T-helper 1 cell treated with Interleukin-12 subunit alpha and Interleukin-12 subunit beta and Interleukin-4 antibody, amounts not matched to agents 30 μg/mL and 1 μg/mL, for 36 hours (primary cell): ENCODE data around the gene PDSS2.
"Not testable (repeated sequence)": the region's sequence is repeated elsewhere in the genome, so short reads cannot be mapped to it uniquely, and the experiment has no call there.

Experiments used
- H3K27ac Mint-ChIP-seq: one replicate; pipeline ENCODE4 v1.8.0; 2021; ENCODE audit warnings: mild to moderate bottlenecking, mixed read lengths
- H3K27me3 Mint-ChIP-seq: one replicate; pipeline ENCODE4 v1.8.0; 2021; ENCODE audit warnings: low read depth, mixed read lengths
- H3K36me3 Mint-ChIP-seq: one replicate; pipeline ENCODE4 v1.8.0; 2021; ENCODE audit warnings: low read depth, mixed read lengths
- H3K4me1 Mint-ChIP-seq: one replicate; pipeline ENCODE4 v1.8.0; 2021; ENCODE audit warnings: low read depth, mixed read lengths
- H3K4me3 Mint-ChIP-seq: one replicate; pipeline ENCODE4 v1.8.0; 2021; ENCODE audit warnings: mild to moderate bottlenecking, moderate library complexity, mixed read lengths
- H3K9me3 Mint-ChIP-seq: one replicate; pipeline ENCODE4 v1.8.0; 2021; ENCODE audit warnings: mixed read lengths

The PDSS2 gene

DNA sequence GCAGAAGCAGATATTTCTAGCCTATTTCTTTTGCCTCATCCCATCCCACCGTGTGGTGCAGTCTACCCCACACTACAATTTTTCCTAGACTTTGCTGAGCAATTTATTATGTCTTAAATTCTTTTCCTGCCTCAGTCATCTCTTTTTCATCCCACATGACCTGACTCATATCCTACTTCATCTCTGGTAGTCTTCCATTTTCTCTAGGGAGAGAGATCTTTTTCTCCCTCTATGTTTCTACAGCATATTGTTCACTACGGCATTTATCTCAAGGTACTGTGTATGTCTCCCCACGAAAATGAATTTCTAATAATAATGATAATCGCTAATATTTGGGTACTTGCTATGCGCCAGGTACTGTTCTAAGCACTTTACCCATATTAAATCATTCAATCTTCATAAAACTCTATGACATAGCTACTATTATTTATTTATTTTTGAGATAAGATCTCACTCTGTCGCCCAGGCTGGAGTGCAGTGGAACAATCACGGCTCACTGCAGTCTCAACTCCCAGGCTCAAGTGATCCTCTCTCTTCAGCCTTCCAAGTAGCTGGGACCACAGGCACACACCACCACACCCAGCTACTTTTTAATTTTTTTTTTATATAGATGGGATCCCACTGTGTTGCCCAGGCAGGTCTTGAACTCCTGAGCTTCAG, 15.6 kb downstream of the PDSS2 start:
- no peak overlapping the region for H3K4me3 Mint-ChIP-seq
- H3K27ac Mint-ChIP-seq = no peak overlapping the region
- no peaks in the 10 kb centered on the region for H3K4me1 Mint-ChIP-seq
- H3K36me3 Mint-ChIP-seq = peaks cover 22% of the 10 kb centered on the region
- H3K9me3 Mint-ChIP-seq = peaks cover 29% of the 10 kb centered on the region
- no peaks in the 10 kb centered on the region for H3K27me3 Mint-ChIP-seq

DNA sequence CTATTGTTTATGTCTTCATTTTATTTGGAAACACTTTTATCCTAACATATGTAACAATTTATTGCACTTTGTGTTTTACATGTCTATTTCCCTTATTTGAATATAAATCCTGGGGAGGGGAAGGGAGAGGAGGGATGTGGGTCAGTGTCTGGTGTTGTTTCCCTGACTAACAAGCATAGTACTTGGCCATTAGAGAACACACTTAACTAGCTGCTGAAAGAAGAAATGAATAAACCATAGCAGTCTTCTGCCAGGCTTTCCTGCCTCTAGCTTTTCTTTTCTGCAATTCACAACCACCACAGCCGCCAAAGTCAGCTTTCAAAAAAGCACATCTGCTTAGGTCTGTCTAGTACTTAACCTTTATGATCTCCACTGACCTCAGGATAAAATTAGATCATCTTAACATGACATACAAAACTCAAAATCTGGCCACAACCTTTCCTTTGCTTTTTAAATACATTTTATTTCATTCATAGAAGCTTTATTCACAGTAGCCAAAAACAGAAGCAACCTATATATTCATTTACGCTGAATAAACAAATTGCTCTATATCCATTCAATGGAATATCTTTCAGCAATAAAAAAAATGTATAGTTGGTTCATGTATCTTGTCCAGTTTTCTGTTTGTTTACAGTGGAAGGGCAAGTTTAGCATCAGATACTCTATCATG, 16.3 kb downstream of the PDSS2 start:
- Mint-ChIP-seq H3K27me3 (no peaks in the 10 kb centered on the region), H3K4me1 (no peaks in the 10 kb centered on the region), H3K27ac (no peak overlapping the region), H3K9me3 (peaks cover 23% of the 10 kb centered on the region), H3K36me3 (peaks cover 16% of the 10 kb centered on the region), H3K4me3 (no peak overlapping the region)

DNA sequence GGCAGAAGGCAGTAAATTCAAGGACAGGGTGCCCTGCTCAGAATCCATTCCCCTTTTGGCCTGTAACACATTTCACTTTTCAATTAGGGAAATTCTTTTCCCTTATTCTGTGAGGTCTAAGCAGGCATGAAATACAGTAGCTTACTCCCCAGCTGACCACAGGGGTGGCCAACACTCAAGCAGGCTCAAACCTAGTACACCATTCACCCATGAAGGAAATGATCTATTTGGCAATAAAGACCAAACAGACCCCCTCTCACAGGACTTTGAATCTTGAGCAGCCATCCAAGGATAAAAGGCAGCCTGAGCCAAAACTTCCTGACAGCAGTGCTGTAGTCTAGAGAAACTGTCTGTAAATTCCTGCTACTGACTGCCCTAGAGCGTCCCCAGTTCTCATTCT, 17.7 kb downstream of the PDSS2 start:
- Mint-ChIP-seq H3K27me3 (no peaks in the 10 kb centered on the region), H3K4me3 (no peak overlapping the region), H3K36me3 (peaks cover 10% of the 10 kb centered on the region), H3K27ac (no peak overlapping the region), H3K4me1 (peaks cover 2% of the 10 kb centered on the region), H3K9me3 (peaks cover 10% of the 10 kb centered on the region)

DNA sequence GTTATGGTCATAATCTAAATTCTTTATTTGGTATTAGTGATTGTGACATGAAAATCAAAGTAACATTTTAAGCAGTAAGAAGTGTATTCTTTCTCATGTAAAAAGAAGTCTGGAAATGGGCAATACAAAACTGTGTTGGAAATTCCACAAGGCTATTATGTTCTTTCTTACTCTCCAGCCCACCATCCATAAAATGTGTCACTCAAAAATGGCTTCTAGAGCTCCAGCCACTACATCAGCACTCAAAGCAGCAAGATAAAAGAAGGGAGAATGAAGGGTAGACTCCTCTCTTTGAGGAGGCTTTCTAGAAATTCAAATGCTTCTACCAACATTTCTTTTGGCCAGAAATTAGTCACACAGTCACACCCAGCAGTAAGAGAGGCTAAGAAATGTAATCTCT, 18.4 kb downstream of the PDSS2 start:
- Mint-ChIP-seq H3K9me3 (peaks cover 5% of the 10 kb centered on the region), H3K27me3 (no peaks in the 10 kb centered on the region), H3K36me3 (peaks cover 6% of the 10 kb centered on the region), H3K4me3 (no peak overlapping the region), H3K27ac (no peak overlapping the region), H3K4me1 (peaks cover 2% of the 10 kb centered on the region)

DNA sequence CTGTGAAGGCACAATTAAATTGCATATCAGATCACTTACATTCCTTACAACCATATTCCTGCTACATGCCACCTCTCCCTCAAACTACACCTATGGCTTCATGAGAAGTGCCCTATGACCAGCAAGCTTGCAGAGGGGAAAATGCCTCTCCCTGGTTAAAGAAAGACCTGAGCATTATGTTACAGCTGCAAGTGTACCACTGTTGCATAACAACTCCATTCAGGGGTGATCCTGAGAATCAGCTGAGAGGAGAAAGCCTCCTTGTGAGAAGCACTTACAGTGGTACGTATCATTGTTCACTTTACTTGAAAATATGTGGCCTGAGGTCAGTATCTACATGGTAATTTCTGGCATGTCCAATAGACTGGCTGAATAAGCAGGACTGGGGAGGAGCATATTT, 20.0 kb downstream of the PDSS2 start:
- no peaks in the 10 kb centered on the region for H3K36me3 Mint-ChIP-seq
- no peaks in the 10 kb centered on the region for H3K27me3 Mint-ChIP-seq
- H3K4me1 Mint-ChIP-seq = peaks cover 2% of the 10 kb centered on the region
- H3K27ac Mint-ChIP-seq = no peak overlapping the region
- no peak overlapping the region for H3K4me3 Mint-ChIP-seq
- H3K9me3 Mint-ChIP-seq = no peaks in the 10 kb centered on the region

DNA sequence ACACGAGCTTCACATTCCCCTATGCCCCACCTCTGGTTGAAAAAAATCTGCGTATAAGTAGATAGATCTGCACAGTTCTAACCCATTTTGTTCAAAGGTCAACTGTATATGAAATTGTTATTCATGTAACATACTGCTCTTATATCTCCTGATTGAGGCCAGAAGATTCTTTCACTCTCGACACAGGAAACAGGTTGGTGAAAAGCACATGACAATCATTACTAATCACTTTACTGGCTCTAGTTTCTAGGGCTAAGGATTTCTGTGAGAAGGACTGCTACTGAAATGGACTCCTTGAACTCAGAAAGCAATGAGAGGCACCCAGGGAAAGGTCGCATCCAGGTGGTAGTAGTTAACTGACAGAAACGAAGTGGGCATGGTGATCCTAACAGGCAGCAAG, 21.7 kb downstream of the PDSS2 start:
- Mint-ChIP-seq H3K27me3 (no peaks in the 10 kb centered on the region), H3K36me3 (no peaks in the 10 kb centered on the region), H3K4me1 (peaks cover 2% of the 10 kb centered on the region), H3K27ac (no peak overlapping the region), H3K4me3 (no peak overlapping the region), H3K9me3 (peaks cover 5% of the 10 kb centered on the region)

DNA sequence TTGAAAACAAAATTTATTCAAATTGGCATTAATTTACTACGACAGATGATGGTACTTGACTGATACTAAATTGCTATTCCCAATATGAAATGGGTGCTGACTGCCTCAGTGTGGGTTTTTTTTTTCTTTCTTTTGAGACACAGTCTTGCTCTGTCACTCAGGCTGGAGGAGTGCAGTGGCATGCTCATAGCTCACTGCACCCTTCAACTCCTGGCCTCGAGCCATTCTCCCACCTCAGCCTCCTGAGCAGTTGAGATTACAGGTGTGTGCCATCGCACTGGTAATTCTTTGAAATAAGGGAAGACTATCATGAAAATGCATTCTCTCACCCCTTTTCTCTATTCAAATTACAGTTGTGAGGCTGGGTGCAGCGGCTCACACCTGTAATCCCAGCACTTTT, 22.5 kb downstream of the PDSS2 start:
- H3K27ac Mint-ChIP-seq = no peak overlapping the region
- H3K36me3 Mint-ChIP-seq = no peaks in the 10 kb centered on the region
- peaks cover 2% of the 10 kb centered on the region for H3K4me1 Mint-ChIP-seq
- no peak overlapping the region for H3K4me3 Mint-ChIP-seq
- peaks cover 5% of the 10 kb centered on the region for H3K9me3 Mint-ChIP-seq
- H3K27me3 Mint-ChIP-seq = no peaks in the 10 kb centered on the region

DNA sequence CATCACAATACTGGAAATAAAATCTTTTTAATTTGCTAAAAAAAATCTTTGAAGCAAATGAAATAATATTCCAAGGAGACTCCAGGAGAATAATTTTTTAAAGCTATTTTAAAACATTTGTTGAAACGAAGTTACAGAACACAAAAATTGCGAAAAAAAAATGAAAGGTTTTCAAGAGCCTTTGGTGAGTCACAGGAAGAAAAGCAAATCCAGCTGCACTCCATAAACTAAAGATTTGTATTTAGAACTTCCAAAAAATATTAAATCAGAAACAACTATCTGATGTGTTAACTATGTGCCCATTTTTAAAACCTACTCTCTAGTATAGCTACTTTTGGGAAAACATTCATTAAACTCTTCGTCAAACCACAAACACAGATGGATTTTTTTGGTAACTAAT, 23.6 kb downstream of the PDSS2 start:
- Mint-ChIP-seq H3K36me3 (no peaks in the 10 kb centered on the region), H3K4me3 (no peak overlapping the region), H3K27me3 (no peaks in the 10 kb centered on the region), H3K27ac (no peak overlapping the region), H3K4me1 (peaks cover 2% of the 10 kb centered on the region), H3K9me3 (peaks cover 5% of the 10 kb centered on the region)

DNA sequence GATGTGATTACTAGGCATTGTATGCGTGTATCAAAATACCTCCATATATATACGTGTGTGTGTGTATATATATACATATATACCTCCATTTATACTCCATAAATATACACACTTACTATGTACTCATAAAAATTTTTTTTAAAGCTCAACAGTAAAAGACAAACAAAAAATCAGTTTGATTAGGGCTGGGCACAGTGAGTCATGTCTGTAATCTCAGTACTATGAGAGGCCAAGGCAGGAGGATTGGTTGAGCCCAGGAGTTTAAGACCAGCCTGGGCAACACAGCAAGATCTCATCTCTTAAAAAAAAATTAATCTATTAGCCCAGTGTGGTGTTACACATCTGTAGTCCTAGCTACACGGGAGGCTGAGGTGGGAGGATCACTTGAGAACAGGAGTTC, 24.6 kb downstream of the PDSS2 start:
- H3K27ac Mint-ChIP-seq = no peak overlapping the region
- H3K36me3 Mint-ChIP-seq = no peaks in the 10 kb centered on the region

DNA sequence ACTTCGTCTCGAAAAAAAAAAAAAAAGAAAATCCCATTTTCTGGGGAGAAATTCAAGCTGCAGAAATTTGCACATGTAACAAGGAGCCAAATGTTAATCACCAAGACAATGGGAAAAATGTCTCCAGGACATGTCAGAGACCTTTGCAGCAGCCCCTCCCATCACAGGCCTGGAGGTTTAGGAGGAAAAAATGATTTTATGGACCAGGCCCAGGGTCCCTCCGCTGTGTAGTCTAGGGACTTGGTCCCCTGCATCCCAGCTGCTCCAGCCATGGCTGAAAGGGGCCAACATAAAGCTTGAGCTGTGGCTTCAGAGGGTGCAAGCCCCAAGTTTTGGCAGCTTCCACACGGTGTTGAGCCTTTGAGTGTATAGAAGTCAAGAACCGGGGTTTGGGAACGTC, 33.4 kb downstream of the PDSS2 start:
- not testable (repeated sequence) for H3K27me3 Mint-ChIP-seq, H3K4me1 Mint-ChIP-seq, H3K27ac Mint-ChIP-seq, H3K4me3 Mint-ChIP-seq
- Mint-ChIP-seq H3K36me3 (peaks cover 14% of the 10 kb centered on the region), H3K9me3 (peaks cover 23% of the 10 kb centered on the region)

More for the DNA sequence above, 24.6 kb downstream of the PDSS2 start:
- Mint-ChIP-seq H3K27me3 (no peaks in the 10 kb centered on the region), H3K9me3 (peaks cover 5% of the 10 kb centered on the region), H3K4me3 (no peak overlapping the region), H3K4me1 (peaks cover 2% of the 10 kb centered on the region)

DNA sequence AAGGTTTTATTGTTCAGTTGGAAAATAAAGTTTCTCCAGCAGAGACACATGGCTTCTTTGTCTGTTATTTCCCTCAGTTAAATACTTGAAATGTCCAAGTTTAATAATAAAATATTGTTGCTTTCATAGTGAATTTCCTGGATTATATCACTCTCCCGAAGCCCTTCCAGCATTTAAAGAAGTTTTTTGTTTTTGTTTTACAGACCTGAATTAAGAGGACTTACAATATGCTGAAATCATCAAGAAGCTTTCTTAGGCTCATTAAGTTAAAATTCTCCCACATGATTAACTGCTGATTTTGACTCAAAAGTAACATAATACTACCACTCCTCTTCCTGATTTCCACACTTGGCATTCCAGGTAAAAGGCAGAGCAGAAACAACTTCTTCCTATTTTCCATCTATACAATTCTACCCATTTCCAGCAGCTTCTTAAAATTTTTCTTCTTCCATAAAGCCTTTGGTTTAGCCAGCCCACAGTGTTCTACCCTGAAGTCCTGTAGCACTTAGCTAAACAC, 35.8 kb downstream of the PDSS2 start:
- H3K36me3 Mint-ChIP-seq = peaks cover 14% of the 10 kb centered on the region
- peaks cover 19% of the 10 kb centered on the region for H3K9me3 Mint-ChIP-seq
- no peaks in the 10 kb centered on the region for H3K27me3 Mint-ChIP-seq
- no peaks in the 10 kb centered on the region for H3K4me1 Mint-ChIP-seq
- no peak overlapping the region for H3K4me3 Mint-ChIP-seq
- H3K27ac Mint-ChIP-seq = no peak overlapping the region

DNA sequence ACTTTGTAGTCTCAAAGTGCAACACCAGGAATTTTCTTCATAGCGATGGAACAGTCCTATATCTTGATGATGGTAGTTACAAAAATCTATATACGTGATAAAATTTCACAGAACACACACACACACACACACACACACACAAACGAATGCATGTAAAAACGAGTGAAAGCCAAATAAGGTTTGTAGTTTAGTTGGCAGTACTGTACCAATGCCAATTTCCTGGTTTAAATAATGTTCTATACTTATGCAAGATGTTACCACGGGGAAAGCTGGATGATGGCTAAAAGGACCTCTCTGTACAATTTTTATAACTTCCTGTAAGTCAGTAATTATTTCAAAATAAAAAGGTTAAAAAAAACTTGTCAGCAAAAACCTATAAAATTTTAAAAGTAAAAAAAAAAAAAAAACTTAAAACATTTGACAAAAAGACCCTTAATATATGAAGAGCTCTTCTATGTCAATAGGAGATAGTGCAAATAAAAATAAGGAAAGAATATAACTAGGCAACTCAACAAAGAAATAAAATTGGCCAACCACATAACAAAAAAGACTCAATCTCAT, 37.6 kb downstream of the PDSS2 start:
- Mint-ChIP-seq H3K9me3 (peaks cover 12% of the 10 kb centered on the region), H3K27ac (no peak overlapping the region), H3K4me3 (no peak overlapping the region), H3K36me3 (peaks cover 9% of the 10 kb centered on the region), H3K27me3 (no peaks in the 10 kb centered on the region), H3K4me1 (no peaks in the 10 kb centered on the region)

DNA sequence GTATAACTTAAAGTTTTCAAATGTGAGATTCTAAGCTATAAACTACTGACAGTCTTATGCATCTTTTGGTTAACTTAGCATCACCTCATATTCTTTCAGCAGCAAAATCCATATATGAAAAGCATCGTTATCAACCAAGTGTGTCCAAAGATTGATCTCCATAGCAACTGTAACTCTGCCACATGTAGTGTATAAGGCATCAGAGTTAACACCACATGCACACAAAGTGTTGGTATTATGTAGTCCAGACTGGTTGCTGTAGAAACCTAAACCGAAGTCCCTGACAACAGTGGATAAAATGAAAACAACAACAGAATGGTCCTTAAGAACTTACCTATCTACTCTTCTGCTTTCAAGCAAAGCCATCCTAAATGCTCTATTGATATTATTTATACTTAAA, 39.6 kb downstream of the PDSS2 start:
- no peak overlapping the region for H3K27ac Mint-ChIP-seq
- H3K4me1 Mint-ChIP-seq = no peaks in the 10 kb centered on the region
- no peaks in the 10 kb centered on the region for H3K27me3 Mint-ChIP-seq
- H3K36me3 Mint-ChIP-seq = no peaks in the 10 kb centered on the region
- no peak overlapping the region for H3K4me3 Mint-ChIP-seq
- H3K9me3 Mint-ChIP-seq = no peaks in the 10 kb centered on the region

DNA sequence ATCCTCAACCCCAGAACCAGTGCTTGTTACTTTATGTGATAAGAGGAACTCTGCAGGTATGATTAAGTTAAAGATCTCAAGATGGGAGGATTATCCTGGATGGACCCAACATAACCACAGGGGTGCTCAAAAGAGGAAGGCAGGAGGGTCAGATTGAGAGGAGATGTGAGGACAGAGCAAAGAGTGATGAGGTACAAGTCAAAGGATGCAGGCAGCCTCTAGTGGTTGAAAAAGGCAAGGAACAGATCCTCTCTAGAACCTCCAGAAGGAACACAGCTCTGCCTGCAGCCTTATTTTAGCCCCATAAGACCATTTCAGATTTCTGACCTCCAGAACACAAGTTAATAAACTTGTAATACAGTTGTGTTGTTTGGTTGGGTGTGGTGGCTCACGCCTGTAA, 41.2 kb downstream of the PDSS2 start:
- Mint-ChIP-seq H3K4me1 (no peaks in the 10 kb centered on the region), H3K27ac (no peak overlapping the region), H3K4me3 (no peak overlapping the region), H3K36me3 (peaks cover 1% of the 10 kb centered on the region), H3K27me3 (no peaks in the 10 kb centered on the region), H3K9me3 (no peaks in the 10 kb centered on the region)

DNA sequence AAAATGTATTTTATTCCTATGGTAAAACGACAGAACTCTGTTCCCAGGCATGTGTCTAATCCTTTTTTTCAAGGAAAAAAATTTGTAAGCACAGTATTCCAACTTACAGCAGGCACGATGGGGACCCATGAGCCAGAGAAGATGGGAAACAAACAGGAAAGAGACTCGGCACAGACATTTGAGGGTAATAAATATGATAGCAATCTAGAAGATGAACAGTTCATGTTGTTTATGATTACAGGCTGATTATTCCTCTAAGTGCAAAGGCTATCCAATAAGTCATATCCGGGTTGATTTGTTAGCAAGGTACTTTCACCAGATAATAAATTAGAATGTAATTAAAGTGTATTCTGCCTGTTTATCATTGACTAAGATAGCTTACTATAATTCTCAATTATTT, 43.2 kb downstream of the PDSS2 start:
- H3K27me3 Mint-ChIP-seq = no peaks in the 10 kb centered on the region
- H3K36me3 Mint-ChIP-seq = peaks cover 1% of the 10 kb centered on the region
- H3K27ac Mint-ChIP-seq = no peak overlapping the region
- no peak overlapping the region for H3K4me3 Mint-ChIP-seq
- H3K9me3 Mint-ChIP-seq = no peaks in the 10 kb centered on the region
- H3K4me1 Mint-ChIP-seq = no peaks in the 10 kb centered on the region
